Esophagus squamous epithelium (tissue), 4 donors: ENCODE results near the gene EPHA6.

Experiments used
- CTCF ChIP-seq, 6 experiments: fragments of 450-650 bp in 4 of 6; fragments of 200-600 bp in 2 of 6; sonication (generic) in 2 of 6; IDR thresholded peaks; one replicate each; pipeline ENCODE4 v1.5.1; 2016 to 2019; ENCODE audit warnings: antibody characterized with exemption in 6 of 6, mild to moderate bottlenecking in 4 of 6, moderate library complexity in 4 of 6
- POLR2A ChIP-seq, 4 donors: fragments of 450-650 bp; IDR thresholded peaks; one replicate each; pipeline ENCODE4 v1.6.1; 2017; ENCODE audit warnings: antibody characterized with exemption in 4 of 4, mild to moderate bottlenecking in 4 of 4, moderate library complexity in 3 of 4

DNA sequence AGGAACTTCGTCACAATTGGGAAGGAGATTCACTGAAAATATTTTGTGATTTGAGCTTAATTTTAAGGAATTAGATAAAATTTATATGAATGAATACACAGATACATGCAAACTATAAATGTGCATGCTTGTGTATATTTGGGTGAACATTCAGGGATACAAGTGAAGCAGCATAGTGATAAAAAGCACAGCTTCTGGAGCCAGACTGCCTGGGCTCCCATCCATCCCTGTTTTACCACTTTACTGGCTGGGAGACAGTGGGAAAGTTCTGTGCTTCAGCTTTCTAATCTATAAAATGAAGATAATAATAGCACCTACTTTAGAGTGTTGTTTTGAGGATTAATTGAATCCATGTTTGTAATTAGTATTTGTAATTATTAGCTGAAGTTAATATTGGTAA is 8.1 kb upstream of the EPHA6 start:
- TF ChIP-seq CTCF (IDR thresholded peaks at IDR 0.05) (no peak), POLR2A (IDR thresholded peaks at IDR 0.05) (no peak)
